ENCODE measurements around the gene NMNAT2.
"Not testable (repeated sequence)": the region's sequence is repeated elsewhere in the genome, so short reads cannot be mapped to it uniquely, and the experiment has no call there.

The NMNAT2 gene

GRCh38 chr1:183282101-183282855 is 135.9 kb downstream of the NMNAT2 start:
- DNase-seq, result no peak

DNA sequence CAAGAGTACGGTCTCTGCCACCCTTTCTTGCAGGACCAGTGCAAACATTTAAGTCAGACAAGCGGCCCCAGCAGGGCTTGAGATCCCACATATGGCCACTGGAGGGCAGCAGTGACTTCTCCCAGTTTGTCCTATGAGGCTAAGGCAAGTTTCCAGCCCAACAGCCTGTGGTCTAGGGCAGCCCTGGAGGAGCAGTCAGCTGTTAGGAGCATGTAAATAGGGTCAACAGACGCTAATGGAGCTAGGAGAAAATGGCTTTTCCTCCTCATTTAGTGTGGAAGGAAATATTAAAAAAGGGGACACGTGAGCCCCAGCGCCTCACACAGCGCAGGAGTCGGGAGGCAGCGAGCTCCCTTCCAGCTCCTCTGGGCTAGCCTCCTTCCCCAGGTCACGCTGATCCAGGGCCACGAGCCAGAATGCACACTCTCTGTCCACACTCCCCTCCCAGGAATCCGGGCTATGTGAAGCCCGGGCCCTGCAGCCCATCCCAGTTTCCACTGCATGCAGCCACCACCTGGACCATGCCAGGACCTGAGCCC is 136.6 kb downstream of the NMNAT2 start:
- peak; percentile 82 to 85 for DNase-seq

GRCh38 chr1:183281039-183281438 is 137.1 kb downstream of the NMNAT2 start:
- DNase-seq, result no peak

DNA sequence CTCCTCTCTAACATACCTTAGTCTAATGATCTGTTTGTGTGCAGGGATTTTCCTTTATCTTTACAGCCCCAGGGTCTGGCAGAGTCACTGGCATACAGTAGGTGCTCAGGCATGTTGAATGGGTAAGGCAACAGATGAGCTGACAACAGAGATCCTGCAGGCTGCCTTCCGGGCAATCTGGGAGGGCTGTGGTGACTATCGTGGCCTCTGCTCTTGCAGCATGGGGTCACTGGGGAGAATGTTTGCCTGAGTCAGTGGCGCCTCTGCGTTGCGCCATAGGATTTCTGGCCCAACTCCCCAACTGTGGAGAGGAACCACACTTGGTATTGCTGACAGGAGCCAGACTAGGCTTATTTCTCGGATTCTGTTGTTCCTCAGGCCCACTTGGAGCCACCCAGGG is 138.3 kb downstream of the NMNAT2 start:
- no peak for DNase-seq

DNA sequence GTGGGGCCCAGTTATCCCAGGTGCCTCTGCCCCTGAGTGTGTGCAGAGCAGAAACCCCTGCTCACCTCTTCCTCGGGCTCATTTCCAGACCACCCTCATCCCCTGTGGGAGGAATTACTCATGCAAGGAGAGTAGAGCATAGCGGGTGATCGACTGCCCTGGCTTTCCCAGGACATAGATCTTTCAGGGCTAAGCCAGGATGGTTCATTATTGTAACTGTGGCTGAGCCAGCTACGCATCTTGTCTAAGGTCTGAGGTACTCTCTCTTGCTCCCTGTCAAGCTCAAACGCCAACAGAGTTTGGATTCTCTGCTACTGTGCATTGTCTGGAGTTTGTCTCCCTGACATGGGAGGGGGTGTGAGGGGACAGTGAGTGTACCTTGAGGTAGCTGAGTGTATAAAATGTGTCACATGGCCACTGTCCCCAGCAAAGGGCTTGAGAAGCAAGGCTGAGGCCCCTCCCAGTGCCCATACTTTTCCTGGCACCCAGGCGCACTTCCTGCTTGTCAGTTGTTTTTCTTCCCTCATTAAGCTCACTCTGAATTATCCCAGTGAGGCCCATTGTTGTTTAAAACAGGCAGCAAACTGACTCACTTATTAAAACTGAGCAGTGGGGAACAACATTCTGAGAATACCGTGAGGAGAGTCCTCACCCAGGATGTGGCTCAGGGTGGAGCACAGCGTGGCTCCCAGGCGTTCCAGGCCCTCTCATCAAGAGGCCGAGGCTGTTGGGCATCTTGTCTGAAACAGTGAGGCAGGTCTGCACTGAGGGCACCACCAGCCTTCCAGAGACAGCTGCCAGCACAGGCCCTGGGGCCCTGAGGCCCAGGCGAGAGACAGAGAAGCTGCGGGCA is 139.2 kb downstream of the NMNAT2 start:
- DNase-seq, result no peak

- DNase-seq, result no peak
Observed at GRCh38 chr1:183277821-183278738, 140.1 kb downstream of the NMNAT2 start.

DNA sequence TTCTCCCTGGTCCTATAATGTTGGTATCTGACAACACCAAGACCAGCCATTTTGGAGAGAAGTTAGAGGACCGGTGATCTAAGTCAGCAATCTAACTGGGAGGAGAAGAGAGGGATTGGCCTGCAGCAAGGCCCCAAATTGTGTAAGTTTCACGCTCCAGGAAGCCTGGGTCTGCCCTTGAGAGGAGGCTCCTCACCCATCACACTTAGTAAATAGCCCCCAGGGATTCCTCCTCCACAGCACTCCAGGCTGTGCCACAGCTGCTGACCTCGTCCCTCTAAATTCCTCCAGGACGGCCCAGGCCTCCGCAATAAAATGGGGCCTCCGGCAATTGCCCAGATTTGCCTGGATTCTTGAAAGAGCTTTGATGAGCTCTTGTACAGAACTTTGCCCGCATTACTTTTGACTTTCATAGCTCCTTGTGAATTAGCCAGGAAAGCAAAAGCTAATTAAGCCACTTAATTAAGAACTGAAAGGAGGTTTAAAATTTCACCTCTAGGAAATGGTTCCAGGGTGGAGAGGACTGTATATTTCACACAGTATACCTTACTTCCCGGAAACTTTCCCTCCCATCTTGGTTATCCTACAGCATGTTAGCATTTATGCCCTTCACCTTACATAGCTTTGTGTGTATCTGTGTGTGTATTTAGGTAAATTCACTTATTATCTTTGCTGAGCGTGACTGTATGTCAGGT is 141.6 kb downstream of the NMNAT2 start:
- no peak for DNase-seq

- no peak for DNase-seq
Observed at GRCh38 chr1:183275322-183275721, 142.9 kb downstream of the NMNAT2 start.

- DNase-seq, result no peak
Observed at GRCh38 chr1:183274836-183275235, 143.3 kb downstream of the NMNAT2 start.

GRCh38 chr1:183273984-183274383 is 144.2 kb downstream of the NMNAT2 start:
- not testable (repeated sequence) for DNase-seq

DNA sequence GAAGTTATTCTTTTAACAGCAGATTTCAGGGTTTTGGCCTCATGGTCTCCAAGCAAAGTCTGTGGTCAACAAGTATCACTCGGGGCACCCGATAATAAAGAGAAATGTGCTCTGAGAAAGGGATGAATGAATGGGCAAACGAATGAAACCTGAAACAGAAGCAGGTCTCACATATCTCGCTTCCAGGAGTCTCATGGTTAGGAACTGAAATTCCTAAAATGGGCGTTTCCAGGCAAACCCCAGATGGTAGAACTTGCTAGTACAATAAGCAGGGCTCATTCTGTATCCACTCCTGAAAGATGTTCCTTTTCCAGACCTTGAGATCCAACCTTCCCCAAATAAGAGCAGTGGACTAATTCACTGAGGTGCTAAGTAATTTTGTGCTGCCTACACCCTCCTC is 144.9 kb downstream of the NMNAT2 start:
- DNase-seq, result no peak

DNA sequence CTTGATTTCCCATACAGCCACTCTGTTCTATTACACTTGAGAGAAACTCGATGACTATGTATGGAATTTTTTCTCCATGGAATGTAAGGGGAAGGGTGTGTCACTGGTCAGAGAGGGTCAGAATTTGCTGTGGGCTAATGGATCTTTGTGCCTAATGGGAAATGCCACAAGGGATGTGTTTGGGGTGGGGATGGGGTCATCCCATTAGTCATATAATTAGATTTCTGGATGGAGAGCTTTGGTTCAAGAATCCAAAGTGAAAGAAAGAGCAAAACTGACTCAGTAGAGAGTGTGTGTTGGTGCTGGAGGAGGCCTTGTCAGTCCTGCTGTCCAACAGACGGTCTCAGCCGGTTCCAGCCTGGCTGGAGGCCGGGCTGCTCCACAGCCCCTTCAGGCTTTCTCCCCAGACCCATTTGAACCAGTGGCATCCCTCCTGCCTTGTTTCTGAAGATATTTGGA is 145.8 kb downstream of the NMNAT2 start:
- DNase-seq, result no peak

GRCh38 chr1:183270541-183271141 is 147.5 kb downstream of the NMNAT2 start:
- no peak for DNase-seq

GRCh38 chr1:183267646-183268431 is 150.3 kb downstream of the NMNAT2 start:
- no peak for DNase-seq

DNA sequence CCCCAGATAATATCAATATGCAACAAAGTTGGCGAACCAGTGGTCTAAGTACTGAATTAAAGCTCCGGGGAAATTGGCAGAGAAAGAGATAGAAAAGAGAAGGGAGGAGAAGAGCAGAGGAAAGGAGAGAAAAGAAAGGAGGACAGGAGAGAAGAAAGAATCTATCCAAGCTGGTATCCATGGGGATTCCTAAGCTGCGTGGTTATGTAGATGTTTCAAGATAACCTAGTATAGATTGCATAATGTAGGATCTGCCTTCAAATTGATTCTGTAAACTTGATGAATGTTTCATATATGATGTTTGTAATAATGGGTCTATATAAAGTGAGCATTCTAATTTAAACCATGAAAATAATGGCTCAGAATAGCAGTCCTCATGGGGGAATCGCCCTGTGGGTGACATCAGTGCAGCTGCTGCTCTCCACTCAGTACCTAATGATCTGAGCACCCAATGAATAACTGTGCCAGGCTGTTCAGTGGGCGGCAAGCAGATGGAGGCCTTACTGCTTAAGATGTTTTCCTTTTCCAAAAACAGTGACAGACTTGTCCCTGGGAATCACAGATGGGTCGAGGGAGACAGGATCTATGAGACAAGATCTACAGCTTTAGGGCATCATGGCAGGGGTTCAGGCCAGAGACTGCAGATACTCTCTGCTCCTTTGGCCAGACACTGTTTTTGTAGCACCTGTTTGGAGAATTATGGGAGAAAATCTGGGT is 154.1 kb downstream of the NMNAT2 start:
- DNase-seq, result no peak

GRCh38 chr1:183262628-183263200 is 155.5 kb downstream of the NMNAT2 start:
- DNase-seq, result no peak

DNA sequence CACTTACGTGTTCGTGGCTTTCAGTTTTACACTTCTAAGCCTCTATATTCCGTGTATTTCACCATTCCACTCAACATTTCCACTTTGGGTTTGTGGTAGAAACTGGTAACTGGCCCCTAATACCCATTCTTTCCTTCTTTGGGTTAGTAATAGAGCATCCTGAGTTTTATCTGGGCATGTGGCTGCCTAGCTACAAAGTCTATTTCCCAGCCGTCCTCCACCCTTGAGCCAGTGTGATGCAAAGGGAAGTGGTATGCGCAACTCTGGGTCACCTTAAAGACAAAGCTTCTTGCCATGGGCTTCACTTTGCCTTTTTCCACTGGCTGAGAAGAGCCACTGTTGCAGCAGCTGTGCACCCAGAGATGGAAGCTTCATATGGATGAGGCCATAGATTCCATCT is 158.3 kb downstream of the NMNAT2 start:
- DNase-seq, result no peak

DNA sequence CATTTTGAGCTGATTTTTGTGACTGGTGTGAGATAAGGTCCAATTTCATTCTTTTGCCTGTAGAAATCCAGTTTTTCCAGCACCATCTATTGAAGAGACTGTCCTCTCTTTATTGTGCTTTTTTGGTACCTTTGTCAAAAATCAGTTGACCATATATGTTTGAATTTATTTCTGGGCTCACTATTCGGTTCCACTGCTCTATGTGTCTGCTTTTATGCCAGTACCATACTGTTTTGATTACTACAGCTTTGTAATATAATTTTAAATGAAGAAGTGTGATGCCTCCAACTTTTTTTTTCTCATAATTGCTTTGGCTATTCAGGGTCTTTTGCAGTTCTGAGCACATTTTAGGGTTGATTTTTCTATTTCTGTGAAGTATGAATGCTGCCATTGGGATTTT is 163.1 kb downstream of the NMNAT2 start:
- no peak for DNase-seq

DNA sequence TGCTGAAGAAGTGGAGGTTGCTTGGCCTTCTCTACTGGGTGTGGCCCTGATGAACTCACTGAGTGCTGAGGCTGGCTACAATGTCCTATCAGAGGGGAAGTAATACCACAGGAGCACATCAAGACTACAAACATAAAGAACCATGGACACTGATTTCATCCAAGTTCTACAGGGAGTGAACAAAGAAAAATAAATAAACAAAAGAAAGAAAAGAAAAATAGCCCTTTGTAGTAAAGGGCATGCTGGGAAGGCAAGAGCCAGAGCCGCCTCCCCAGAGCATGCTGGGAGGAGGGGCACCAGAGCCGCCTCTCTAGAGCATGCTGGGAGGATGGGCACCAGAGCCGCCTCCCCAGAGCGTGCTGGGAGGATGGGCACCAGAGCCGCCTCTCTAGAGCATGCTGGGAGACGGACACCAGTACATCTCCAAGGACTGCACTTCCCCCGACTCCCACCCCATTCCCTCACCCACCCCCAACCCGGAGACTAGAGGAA is 166.2 kb downstream of the NMNAT2 start:
- DNase-seq, result no peak
